Activated CD8-positive, alpha-beta memory T cell treated with anti-CD3 and anti-CD28 coated beads for 36 hours (primary cell): ENCODE measurements around the gene PRRC1. TPM values are rescaled to one million over a fixed set of nuclear protein-coding genes. Genes with fewer than 3 reads are reported as not detected.

Source experiments
- CTCF ChIA-PET: fragments of 350-600 bp; sonication (Branson Sonifier 250); formaldehyde crosslinking; loops from one replicate; lab custom pipeline; 2021; ENCODE audit warnings: antibody characterized with exemption; lab: Charles Lee
- POLR2A ChIA-PET: fragments of 350-600 bp; sonication (Branson Sonifier 250); formaldehyde crosslinking; loops from one replicate; lab custom pipeline; 2021; ENCODE audit warnings: antibody characterized with exemption; lab: Charles Lee
- total RNA-seq, 2 experiments: library from RNA; stranded (reverse); gene quantifications; one replicate each; pipeline ENCODE4 v1.2.3, GENCODE V29; 2021

The PRRC1 gene
- total RNA-seq, 2 experiments from 2014 or later = 37.4 to 39.2 TPM

GRCh38 chr5:127571314-127572131 is 54.1 kb downstream of the PRRC1 start:
- ChIA-PET CTCF (interaction anchor here (1.1 to 1.9 kb wide), 2 partner anchors 16 to 630 kb away, joined by 3 to 6 read pairs; no protein-coding TSS in a partner anchor), POLR2A (interaction anchor here (0.6 kb wide), 1 partner anchor 1125 kb away, joined by 3 read pairs; no protein-coding TSS in a partner anchor)

- ChIA-PET POLR2A (no interaction called here), CTCF (interaction anchor here (1.1 to 1.5 kb wide), 3 partner anchors 9 to 249 kb away, joined by 3 to 9 read pairs (median 3); no protein-coding TSS in a partner anchor)
These were observed 55.5 kb downstream of the PRRC1 start for GRCh38 chr5:127572930-127573329.

- ChIA-PET CTCF (interaction anchor here (1.0 kb wide), 1 partner anchor 549 kb away, joined by 3 read pairs; no protein-coding TSS in a partner anchor), POLR2A (no interaction called here)
These were observed 57.6 kb downstream of the PRRC1 start for GRCh38 chr5:127574852-127575679.

- ChIA-PET POLR2A (no interaction called here), CTCF (no interaction called here)
These were observed 60.0 kb downstream of the PRRC1 start for GRCh38 chr5:127577458-127577857.

- ChIA-PET POLR2A (no interaction called here), CTCF (no interaction called here)
These were observed 63.3 kb downstream of the PRRC1 start for GRCh38 chr5:127580731-127581130.

GRCh38 chr5:127581450-127581849 is 64.0 kb downstream of the PRRC1 start:
- ChIA-PET POLR2A (no interaction called here), CTCF (no interaction called here)

- CTCF ChIA-PET = interaction anchor here (0.6 kb wide), 1 partner anchor 155 kb away, joined by 3 read pairs; no protein-coding TSS in a partner anchor
- POLR2A ChIA-PET = no interaction called here
These were observed 65.4 kb downstream of the PRRC1 start for GRCh38 chr5:127582773-127583370.

- POLR2A ChIA-PET = no interaction called here
These were observed 66.4 kb downstream of the PRRC1 start for GRCh38 chr5:127583866-127584265.

GRCh38 chr5:127585661-127586060 is 68.2 kb downstream of the PRRC1 start:
- ChIA-PET CTCF (interaction anchor here (1.3 kb wide), 1 partner anchor 12 kb away, joined by 3 read pairs; no protein-coding TSS in a partner anchor), POLR2A (no interaction called here)

More at GRCh38 chr5:127583866-127584265, 66.4 kb downstream of the PRRC1 start:
- CTCF ChIA-PET = no interaction called here

- CTCF ChIA-PET = interaction anchor here (1.3 kb wide), 1 partner anchor 13 kb away, joined by 3 read pairs; no protein-coding TSS in a partner anchor
- POLR2A ChIA-PET = no interaction called here
These were observed 68.8 kb downstream of the PRRC1 start for GRCh38 chr5:127586066-127586770.

- CTCF ChIA-PET = no interaction called here
- POLR2A ChIA-PET = no interaction called here
These were observed 69.4 kb downstream of the PRRC1 start for GRCh38 chr5:127586811-127587210.

GRCh38 chr5:127587246-127587917 is 69.9 kb downstream of the PRRC1 start:
- CTCF ChIA-PET = no interaction called here
- POLR2A ChIA-PET = no interaction called here

- ChIA-PET CTCF (no interaction called here), POLR2A (no interaction called here)
These were observed 70.9 kb downstream of the PRRC1 start for GRCh38 chr5:127588368-127588767.

- ChIA-PET POLR2A (no interaction called here), CTCF (interaction anchor here (1.8 kb wide), 1 partner anchor 26 kb away, joined by 5 read pairs; no protein-coding TSS in a partner anchor)
These were observed 72.0 kb downstream of the PRRC1 start for GRCh38 chr5:127589309-127590030.

- CTCF ChIA-PET = interaction anchor here (1.8 kb wide), 1 partner anchor 26 kb away, joined by 5 read pairs; no protein-coding TSS in a partner anchor
- POLR2A ChIA-PET = no interaction called here
These were observed 72.8 kb downstream of the PRRC1 start for GRCh38 chr5:127590156-127590722.

GRCh38 chr5:127595484-127596368 is 78.3 kb downstream of the PRRC1 start:
- POLR2A ChIA-PET = no interaction called here
- CTCF ChIA-PET = no interaction called here
